ENCODE measurements around the gene SLC17A2. TPM values are rescaled to one million over a fixed set of nuclear protein-coding genes. Genes with fewer than 3 reads are reported as not detected.

Gene SLC17A2
- total and polyA plus RNA-seq, 2 of the 13 experiments (the other 11 are each of a cell fraction or from before 2014, with no cell fraction given): 11.2 to 32.4 TPM

- TF ChIP-seq ZSCAN30 (CRISPR knock-in tag; IDR thresholded peaks at IDR 0.05) (no peak), ARID3A (IDR thresholded peaks at IDR 0.05; ENCODE audit: low read depth, low read length) (peak; percentile 77), ATM (IDR thresholded peaks at IDR 0.05; ENCODE audit: borderline replicate concordance) (no peak), ZNF333 (CRISPR knock-in tag; IDR thresholded peaks at IDR 0.05; ENCODE audit: borderline replicate concordance) (no peak), PLRG1 (conservative IDR thresholded peaks at IDR 0.05) (no peak), TBL1XR1 (IDR thresholded peaks at IDR 0.05; ENCODE audit: borderline replicate concordance, low read length, partially characterized antibody) (peak; percentile 29), ONECUT2 (CRISPR knock-in tag; IDR thresholded peaks at IDR 0.05) (peak; percentile 54; the same call in 1 of the 2 replicates), REPIN1 (CRISPR knock-in tag; IDR thresholded peaks at IDR 0.05; ENCODE audit: borderline replicate concordance, low read depth) (peak; percentile 82), ZNF317 (CRISPR knock-in tag; IDR thresholded peaks at IDR 0.05) (peak; percentile 46; the same call in 1 of the 2 replicates), RNF219 (CRISPR knock-in tag; IDR thresholded peaks at IDR 0.05) (peak; percentile 60; the same call in 1 of the 2 replicates), HNRNPUL1 (IDR thresholded peaks at IDR 0.05; ENCODE audit: low read depth, low read length) (peak; percentile 99), REL (CRISPR knock-in tag; conservative IDR thresholded peaks at IDR 0.05) (0 out of 2 replicates have a peak, but pooled peaks have one; percentile 25), ZNF414 (CRISPR knock-in tag; IDR thresholded peaks at IDR 0.05) (0 out of 2 replicates have a peak, but pooled peaks have one; percentile 53), SYNCRIP (IDR thresholded peaks at IDR 0.05; ENCODE audit: insufficient read depth, low read depth, low read length) (no peak), ETV5 (CRISPR knock-in tag; IDR thresholded peaks at IDR 0.05; ENCODE audit: borderline replicate concordance) (peak; percentile 59; the same call in 1 of the 2 replicates), IRF9 (CRISPR knock-in tag; IDR thresholded peaks at IDR 0.05; ENCODE audit: borderline replicate concordance) (no peak), CAMTA2 (CRISPR knock-in tag; IDR thresholded peaks at IDR 0.05; ENCODE audit: borderline replicate concordance) (no peak), ZNF121 (CRISPR knock-in tag; IDR thresholded peaks at IDR 0.05) (no peak), ATAD3A (CRISPR knock-in tag; IDR thresholded peaks at IDR 0.05) (no peak), MLX (CRISPR knock-in tag; IDR thresholded peaks at IDR 0.05) (peak; percentile 70; the same call in 1 of the 2 replicates), CENPBD1 (CRISPR knock-in tag; IDR thresholded peaks at IDR 0.05; ENCODE audit: borderline replicate concordance, low read depth) (no peak), MTF2 (CRISPR knock-in tag; IDR thresholded peaks at IDR 0.05; ENCODE audit: borderline replicate concordance) (no peak), KAT8 (CRISPR knock-in tag; IDR thresholded peaks at IDR 0.05) (peak; percentile 67)
Measured at GRCh38 chr6:25907475-25908014, 22.9 kb downstream of the SLC17A2 start (continued).
